Mucosa of descending colon (tissue), 3 donors: ENCODE measurements around the gene SLC8A3. TPM values are rescaled to one million over a fixed set of nuclear protein-coding genes. Genes with fewer than 3 reads are reported as not detected.

Experiments used
- ATAC-seq: fragments of 200-7000 bp; cut with Tn5 transposase; one replicate; pipeline ENCODE4 v1.9.1; 2020; ENCODE audit warnings: mild to moderate bottlenecking, moderate library complexity
- DNase-seq, 3 donors: peaks; one replicate each; pipeline ENCODE4 v3.0.0-alpha.2; 2020
- H3K36me3 ChIP-seq: fragments of 200-600 bp; one replicate; pipeline ENCODE4 v1.8.0; 2021; ENCODE audit warnings: low read depth, mild to moderate bottlenecking
- H3K4me1 ChIP-seq: fragments of 200-600 bp; one replicate; pipeline ENCODE4 v1.8.0; 2021; ENCODE audit warnings: low read depth, mild to moderate bottlenecking
- H3K4me3 ChIP-seq: fragments of 200-600 bp; one replicate; pipeline ENCODE4 v1.8.0; 2021; ENCODE audit warnings: mild to moderate bottlenecking
- H3K9me3 ChIP-seq: fragments of 200-600 bp; one replicate; pipeline ENCODE4 v1.8.0; 2021; ENCODE audit warnings: mild to moderate bottlenecking
- CTCF ChIP-seq: fragments of 200-600 bp; IDR thresholded peaks from one replicate; pipeline ENCODE4 v1.8.0; 2022; ENCODE audit warnings: antibody characterized with exemption, mild to moderate bottlenecking
- intact Hi-C, 2 donors: fragments of 100-400 bp; cut with DNase I in 1 of 2; cut with micrococcal nuclease in 1 of 2; formaldehyde crosslinking; loops; one replicate each; pipeline versions ENCODE4 v1.11.0 to v1.11.1; 2022; cut with DNase I, micrococcal nuclease
- total RNA-seq, 3 donors: library from RNA; stranded (reverse); fragmentation: NEBNext Ultra II Directional in 2 of 3; extraction: Animal tissue kit (Norgen Biotek cat#: 25700) in 2 of 3; gene quantifications; one replicate each; pipeline versions ENCODE4 v1.2.1 to v1.2.4, GENCODE V29; 2021 to 2023
- donor health status: DM: no; HTN: no; CAD: no; lungs with moderate emphysema.
- donor health status: DM: no; HTN: no; CAD: no.
- donor health status: DM: no; HTN: yes; CAD: no.

The SLC8A3 gene
- total RNA-seq, 3 donors from 2014 or later, result 0.41 to 1.2 (median 0.67) TPM

DNA sequence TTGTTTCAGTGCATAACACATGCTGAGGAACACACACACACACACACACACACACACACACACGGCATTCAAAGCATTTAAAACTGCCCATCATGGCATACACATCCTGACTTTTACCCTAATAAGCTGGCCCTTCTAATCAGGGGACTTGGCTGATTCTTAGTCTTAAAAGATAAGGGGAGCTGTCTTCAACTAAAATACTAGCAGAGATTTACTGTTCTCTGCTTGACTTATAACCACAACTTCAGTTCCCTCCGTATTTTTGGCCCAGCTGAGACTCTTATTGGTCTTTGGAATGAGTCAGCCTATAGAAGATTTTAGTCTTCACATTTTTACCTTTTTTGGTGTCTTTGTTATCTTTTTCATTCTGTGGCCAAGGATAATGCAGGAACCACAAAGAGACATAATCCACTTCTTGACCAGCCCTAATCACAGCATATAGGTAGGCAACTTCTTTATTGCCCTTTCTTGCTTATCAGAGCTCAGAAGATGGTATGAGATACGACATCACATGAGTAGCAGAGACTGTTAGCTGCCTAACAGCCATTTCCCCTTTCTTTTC lies 25.1 kb upstream of the SLC8A3 start:
- intact Hi-C loops, result no loop called here
- no peak for DNase-seq
- Histone ChIP-seq H3K9me3 (no peaks in the 10 kb centered on the region), H3K4me1 (no peaks in the 10 kb centered on the region), H3K4me3 (no peak overlapping the region), H3K36me3 (no peaks in the 10 kb centered on the region)
- no peak for ATAC-seq
- no peak for TF ChIP-seq CTCF

- Histone ChIP-seq H3K36me3 (no peaks in the 10 kb centered on the region), H3K9me3 (no peaks in the 10 kb centered on the region), H3K4me1 (no peaks in the 10 kb centered on the region), H3K4me3 (no peak overlapping the region)
- no peak for ATAC-seq
- DNase-seq, result no peak
- intact Hi-C loops, result no loop called here
- no peak for TF ChIP-seq CTCF
Observed at GRCh38 chr14:70212752-70213151, 24.0 kb upstream of the SLC8A3 start.

DNA sequence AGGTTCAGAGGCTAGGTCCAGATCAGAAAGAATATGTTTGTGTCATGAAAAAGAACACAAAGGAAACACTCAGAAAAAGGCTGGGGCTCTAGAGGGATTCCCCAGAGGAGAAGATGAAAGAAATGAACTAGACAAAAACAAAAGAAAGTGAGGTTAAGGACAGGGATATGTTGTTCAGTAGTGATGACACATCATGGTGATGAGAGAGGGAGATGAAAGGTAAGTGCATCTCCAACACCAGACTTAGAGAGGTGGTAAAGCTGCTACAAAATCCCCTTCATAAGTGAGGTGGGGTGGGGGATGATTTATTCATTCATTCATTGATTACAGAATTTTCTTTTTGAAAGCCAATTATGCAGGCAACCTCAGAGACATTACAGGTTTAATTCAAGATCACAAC lies 19.6 kb upstream of the SLC8A3 start:
- intact Hi-C loops, result no loop called here

DNA sequence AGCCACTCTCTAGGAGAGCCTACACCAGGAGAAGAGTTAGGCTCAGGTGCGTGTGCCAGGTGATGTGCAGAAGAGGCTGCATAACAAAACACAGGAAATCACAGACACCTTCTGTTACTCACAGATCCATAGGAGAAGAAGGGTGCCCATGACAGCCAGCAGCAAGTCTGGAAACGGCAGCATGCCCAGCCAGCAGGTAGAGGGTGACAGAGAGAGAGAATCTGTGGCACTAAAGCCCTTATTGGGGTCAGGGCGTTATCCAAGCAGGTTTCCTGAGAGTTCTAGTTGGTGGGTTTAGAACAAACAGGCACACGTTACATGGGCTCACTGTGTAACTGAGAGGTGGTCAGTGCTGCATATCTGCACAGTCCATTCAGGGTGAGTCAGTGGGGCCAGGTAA lies 14.9 kb upstream of the SLC8A3 start:
- H3K9me3 ChIP-seq, result no peaks in the 10 kb centered on the region
- DNase-seq (no peak), ATAC-seq (no peak)
- H3K4me1 ChIP-seq, result no peaks in the 10 kb centered on the region
- no peak overlapping the region for H3K4me3 ChIP-seq
- intact Hi-C loops, result no loop called here
- H3K36me3 ChIP-seq, result no peaks in the 10 kb centered on the region
- no peak for TF ChIP-seq CTCF

More for the DNA sequence above, 19.6 kb upstream of the SLC8A3 start:
- TF ChIP-seq CTCF, result no peak
- ATAC-seq (no peak), DNase-seq (no peak)
- H3K4me3 ChIP-seq, result no peak overlapping the region
- no peaks in the 10 kb centered on the region for H3K36me3 ChIP-seq
- H3K4me1 ChIP-seq, result no peaks in the 10 kb centered on the region
- H3K9me3 ChIP-seq, result no peaks in the 10 kb centered on the region

DNA sequence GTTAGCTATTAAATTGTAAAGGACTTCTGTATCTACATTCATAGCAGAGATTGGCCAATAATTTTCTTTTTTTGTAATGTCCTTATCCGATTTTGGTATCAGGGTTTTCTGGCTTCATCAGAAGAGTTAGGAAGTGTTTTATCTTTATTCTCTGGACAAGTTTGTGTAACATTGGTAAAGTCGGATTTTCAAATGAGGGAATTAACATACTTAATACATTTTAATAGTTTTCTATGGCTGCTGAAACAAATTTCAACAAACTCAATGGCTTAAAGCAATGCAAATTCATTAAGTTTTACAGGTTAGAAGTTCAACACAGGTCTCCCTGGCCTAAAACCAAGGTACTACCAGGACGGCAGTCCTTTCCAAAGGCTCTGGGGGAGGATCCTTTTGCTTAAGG lies 13.2 kb upstream of the SLC8A3 start:
- ATAC-seq, result no peak
- intact Hi-C loops, result no loop called here

More for the DNA sequence above, 13.2 kb upstream of the SLC8A3 start:
- no peaks in the 10 kb centered on the region for H3K9me3 ChIP-seq
- no peak for TF ChIP-seq CTCF
- H3K4me3 ChIP-seq, result no peak overlapping the region
- H3K4me1 ChIP-seq, result no peaks in the 10 kb centered on the region
- no peaks in the 10 kb centered on the region for H3K36me3 ChIP-seq
- DNase-seq, result no peak
